Effector memory CD8-positive, alpha-beta T cell (primary cell): ENCODE results near the gene ADAMTS5.

Experiments
- ATAC-seq: fragments of 150-1000 bp; cut with Tn5 transposase; replicated peaks from 2 replicates; pipeline ENCODE4 v1.10.0; 2021; ENCODE audit warnings: mild to moderate bottlenecking, moderate library complexity
- DNase-seq, 3 experiments: peaks; one replicate each; pipeline ENCODE4 v3.0.0; 2021
- H3K27ac Mint-ChIP-seq, 2 donors: one replicate each; pipeline ENCODE4 v1.8.0; 2022; ENCODE audit warnings: mild to moderate bottlenecking in 2 of 2, mixed read lengths in 2 of 2, moderate library complexity in 2 of 2
- H3K27me3 Mint-ChIP-seq, 2 donors: one replicate each; pipeline ENCODE4 v1.8.0; 2022; ENCODE audit warnings: mixed read lengths in 2 of 2
- H3K36me3 Mint-ChIP-seq: one replicate; pipeline ENCODE4 v1.8.0; 2022; ENCODE audit warnings: mild to moderate bottlenecking, moderate library complexity, mixed read lengths; ENCODE audit not compliant: insufficient read depth
- H3K4me1 Mint-ChIP-seq, 2 donors: one replicate each; pipeline ENCODE4 v1.8.0; 2022; ENCODE audit warnings: low read depth in 2 of 2, mixed read lengths in 2 of 2
- H3K4me3 Mint-ChIP-seq, 2 donors: one replicate each; pipeline ENCODE4 v1.8.0; 2022; ENCODE audit warnings: mild to moderate bottlenecking in 2 of 2, mixed read lengths in 2 of 2, moderate library complexity in 2 of 2
- H3K9me3 Mint-ChIP-seq, 2 donors: one replicate each; pipeline ENCODE4 v1.8.0; 2022; ENCODE audit warnings: mixed read lengths in 2 of 2

Gene ADAMTS5

GRCh38 chr21:26900980-26901379, 65.9 kb downstream of the ADAMTS5 start:
- no peaks in the 10 kb centered on the region for H3K27me3 Mint-ChIP-seq
- H3K4me1 Mint-ChIP-seq: no peaks in the 10 kb centered on the region
- no peaks in the 10 kb centered on the region for H3K36me3 Mint-ChIP-seq
- no peak overlapping the region for H3K27ac Mint-ChIP-seq
- DNase-seq (no peak), ATAC-seq (no peak)
- peaks cover under 1 to 7% of the 10 kb centered on the region in 2 donors for H3K9me3 Mint-ChIP-seq
- H3K4me3 Mint-ChIP-seq: no peak overlapping the region

GRCh38 chr21:26892151-26892550, 74.7 kb downstream of the ADAMTS5 start:
- Mint-ChIP-seq H3K4me1 (no peaks in the 10 kb centered on the region), H3K4me3 (no peak overlapping the region), H3K27ac (no peak overlapping the region), H3K27me3 (no peaks in the 10 kb centered on the region), H3K9me3 (no peaks in the 10 kb centered on the region), H3K36me3 (no peaks in the 10 kb centered on the region)
- DNase-seq (no peak), ATAC-seq (no peak)

- H3K4me3 Mint-ChIP-seq: no peak overlapping the region
- no peak for ATAC-seq
- no peak overlapping the region for H3K27ac Mint-ChIP-seq
- H3K4me1 Mint-ChIP-seq: no peaks in the 10 kb centered on the region
- DNase-seq: no peak
- H3K27me3 Mint-ChIP-seq: no peaks in the 10 kb centered on the region
- H3K36me3 Mint-ChIP-seq: no peaks in the 10 kb centered on the region
- no peaks in the 10 kb centered on the region for H3K9me3 Mint-ChIP-seq
Observed at GRCh38 chr21:26888931-26889330, 78.0 kb downstream of the ADAMTS5 start.

GRCh38 chr21:26888256-26888655, 78.6 kb downstream of the ADAMTS5 start:
- H3K36me3 Mint-ChIP-seq: no peaks in the 10 kb centered on the region
- H3K27me3 Mint-ChIP-seq: no peaks in the 10 kb centered on the region
- no peaks in the 10 kb centered on the region for H3K4me1 Mint-ChIP-seq
- no peak overlapping the region for H3K27ac Mint-ChIP-seq
- no peaks in the 10 kb centered on the region for H3K9me3 Mint-ChIP-seq
- DNase-seq (no peak), ATAC-seq (no peak)
- H3K4me3 Mint-ChIP-seq: no peak overlapping the region

- DNase-seq (no peak), ATAC-seq (no peak)
- Mint-ChIP-seq H3K4me1 (no peaks in the 10 kb centered on the region), H3K9me3 (no peaks in the 10 kb centered on the region), H3K36me3 (no peaks in the 10 kb centered on the region), H3K27me3 (no peaks in the 10 kb centered on the region), H3K4me3 (no peak overlapping the region), H3K27ac (no peak overlapping the region)
Observed at GRCh38 chr21:26887251-26887650, 79.6 kb downstream of the ADAMTS5 start.

GRCh38 chr21:26884436-26884835, 82.5 kb downstream of the ADAMTS5 start:
- no peaks in the 10 kb centered on the region for H3K9me3 Mint-ChIP-seq
- DNase-seq (no peak), ATAC-seq (no peak)
- no peaks in the 10 kb centered on the region for H3K4me1 Mint-ChIP-seq
- H3K27me3 Mint-ChIP-seq: no peaks in the 10 kb centered on the region
- no peak overlapping the region for H3K4me3 Mint-ChIP-seq
- H3K27ac Mint-ChIP-seq: no peak overlapping the region
- H3K36me3 Mint-ChIP-seq: no peaks in the 10 kb centered on the region

GRCh38 chr21:26883768-26884167, 83.1 kb downstream of the ADAMTS5 start:
- no peaks in the 10 kb centered on the region for H3K9me3 Mint-ChIP-seq
- H3K4me1 Mint-ChIP-seq: no peaks in the 10 kb centered on the region
- DNase-seq: no peak

GRCh38 chr21:26881504-26882228, 85.2 kb downstream of the ADAMTS5 start:
- Mint-ChIP-seq H3K4me3 (no peak overlapping the region), H3K27ac (no peak overlapping the region), H3K36me3 (no peaks in the 10 kb centered on the region), H3K4me1 (no peaks in the 10 kb centered on the region), H3K27me3 (no peaks in the 10 kb centered on the region), H3K9me3 (no peaks in the 10 kb centered on the region)
- no peak for DNase-seq
- ATAC-seq: no peak

More at GRCh38 chr21:26883768-26884167, 83.1 kb downstream of the ADAMTS5 start:
- Mint-ChIP-seq H3K27ac (no peak overlapping the region), H3K4me3 (no peak overlapping the region), H3K36me3 (no peaks in the 10 kb centered on the region), H3K27me3 (no peaks in the 10 kb centered on the region)
- no peak for ATAC-seq

- no peaks in the 10 kb centered on the region for H3K27me3 Mint-ChIP-seq
- ATAC-seq (no peak), DNase-seq (no peak)
- H3K4me3 Mint-ChIP-seq: no peak overlapping the region
- no peak overlapping the region for H3K27ac Mint-ChIP-seq
- no peaks in the 10 kb centered on the region for H3K36me3 Mint-ChIP-seq
- H3K9me3 Mint-ChIP-seq: peaks cover 0 to 2% of the 10 kb centered on the region in 2 donors
- H3K4me1 Mint-ChIP-seq: no peaks in the 10 kb centered on the region
Observed at GRCh38 chr21:26877018-26877417, 89.9 kb downstream of the ADAMTS5 start.

GRCh38 chr21:26874347-26874746, 92.5 kb downstream of the ADAMTS5 start:
- no peaks in the 10 kb centered on the region for H3K36me3 Mint-ChIP-seq
- H3K27me3 Mint-ChIP-seq: no peaks in the 10 kb centered on the region
- H3K27ac Mint-ChIP-seq: no peak overlapping the region
- ATAC-seq (no peak), DNase-seq (no peak)
- no peaks in the 10 kb centered on the region for H3K4me1 Mint-ChIP-seq
- H3K9me3 Mint-ChIP-seq: peaks cover 0 to 2% of the 10 kb centered on the region in 2 donors
- no peak overlapping the region for H3K4me3 Mint-ChIP-seq
